ENCODE results near the gene ITPR2.

Gene ITPR2

DNA sequence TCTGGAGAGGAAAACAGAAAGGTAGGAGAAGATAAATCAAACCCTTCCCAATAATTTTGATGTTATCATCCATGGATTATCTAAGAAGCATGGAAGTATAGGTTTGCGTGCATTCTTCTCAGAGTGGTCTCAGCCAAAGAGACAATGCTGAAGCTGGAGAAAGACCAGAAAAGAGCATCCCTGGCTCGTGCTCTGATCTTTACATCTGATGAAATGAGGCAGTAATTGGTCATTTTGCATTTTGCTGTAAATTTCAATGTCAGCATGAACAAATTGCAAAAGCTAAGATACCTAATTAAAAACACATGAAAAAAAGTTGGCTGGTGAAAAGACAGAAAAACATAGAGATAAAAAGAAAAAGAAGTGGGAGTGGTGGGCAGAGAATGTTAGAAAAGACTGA, 252.4 kb downstream of the ITPR2 start:
- TF ChIP-seq, protein P1, sequence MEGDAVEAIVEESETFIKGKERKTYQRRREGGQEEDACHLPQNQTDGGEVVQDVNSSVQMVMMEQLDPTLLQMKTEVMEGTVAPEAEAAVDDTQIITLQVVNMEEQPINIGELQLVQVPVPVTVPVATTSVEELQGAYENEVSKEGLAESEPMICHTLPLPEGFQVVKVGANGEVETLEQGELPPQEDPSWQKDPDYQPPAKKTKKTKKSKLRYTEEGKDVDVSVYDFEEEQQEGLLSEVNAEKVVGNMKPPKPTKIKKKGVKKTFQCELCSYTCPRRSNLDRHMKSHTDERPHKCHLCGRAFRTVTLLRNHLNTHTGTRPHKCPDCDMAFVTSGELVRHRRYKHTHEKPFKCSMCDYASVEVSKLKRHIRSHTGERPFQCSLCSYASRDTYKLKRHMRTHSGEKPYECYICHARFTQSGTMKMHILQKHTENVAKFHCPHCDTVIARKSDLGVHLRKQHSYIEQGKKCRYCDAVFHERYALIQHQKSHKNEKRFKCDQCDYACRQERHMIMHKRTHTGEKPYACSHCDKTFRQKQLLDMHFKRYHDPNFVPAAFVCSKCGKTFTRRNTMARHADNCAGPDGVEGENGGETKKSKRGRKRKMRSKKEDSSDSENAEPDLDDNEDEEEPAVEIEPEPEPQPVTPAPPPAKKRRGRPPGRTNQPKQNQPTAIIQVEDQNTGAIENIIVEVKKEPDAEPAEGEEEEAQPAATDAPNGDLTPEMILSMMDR (IDR thresholded peaks at IDR 0.05; ENCODE audit: borderline replicate concordance, insufficient read depth, low read depth, low read length) = no peak
- H3K4me3 ChIP-seq (ENCODE audit: low read depth, low read length) = no peak overlapping the region

DNA sequence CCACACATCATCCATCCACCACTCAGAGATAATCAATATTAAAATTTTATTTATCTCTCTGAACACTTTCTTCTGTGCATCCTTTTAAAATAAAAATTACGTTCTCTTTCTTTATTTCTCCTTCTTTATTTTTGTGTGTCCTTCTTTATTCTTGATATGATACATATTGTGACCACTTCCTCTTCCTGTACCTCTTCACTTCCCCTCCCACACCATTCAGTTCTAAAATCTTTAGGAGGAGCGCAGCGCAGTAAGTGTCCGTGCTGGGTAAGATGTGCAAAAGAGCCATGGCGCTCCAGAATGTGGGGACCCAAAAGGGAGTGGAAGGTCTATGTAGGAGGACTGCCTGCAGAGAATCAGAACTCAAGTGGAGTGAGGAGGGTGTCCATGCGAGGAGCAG, 256.7 kb downstream of the ITPR2 start:
- H3K4me3 ChIP-seq (ENCODE audit: low read depth, low read length) = no peak overlapping the region
- TF ChIP-seq, protein P1 (IDR thresholded peaks at IDR 0.05; ENCODE audit: borderline replicate concordance, insufficient read depth, low read depth, low read length) = no peak

DNA sequence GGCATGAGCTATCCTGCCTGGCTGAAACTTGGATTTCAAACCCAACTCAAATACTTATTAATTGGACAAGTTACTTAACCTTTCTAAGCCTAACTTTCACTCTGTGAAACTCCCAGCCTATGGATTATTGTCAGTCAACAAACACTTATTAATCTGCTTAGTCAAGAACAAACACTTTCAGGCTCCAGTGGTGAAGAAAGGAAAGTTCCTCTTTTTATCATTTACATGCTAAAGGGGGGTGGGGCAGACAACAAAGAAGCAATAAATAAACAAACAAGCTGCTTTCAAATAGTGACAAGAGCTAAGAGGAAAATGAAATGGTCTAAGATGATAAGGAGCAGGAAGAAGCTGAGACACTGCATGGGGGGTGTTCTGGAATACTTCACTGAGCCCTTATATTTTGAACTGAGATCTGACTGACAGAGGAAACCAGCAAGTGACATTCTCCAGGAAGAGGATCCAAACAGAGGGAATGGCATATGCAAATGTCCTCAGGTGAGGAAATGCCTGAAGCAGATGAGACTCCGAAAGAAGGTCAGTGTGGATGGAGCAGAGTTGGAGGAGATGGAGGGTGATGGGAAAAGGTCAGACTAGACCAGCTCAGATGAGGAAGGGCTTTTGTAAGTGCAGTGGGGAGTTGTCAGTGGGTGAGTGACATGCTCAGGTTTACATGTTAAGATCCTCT, 259.6 kb downstream of the ITPR2 start:
- TF ChIP-seq, protein P1 (IDR thresholded peaks at IDR 0.05; ENCODE audit: borderline replicate concordance, insufficient read depth, low read depth, low read length) = no peak
- H3K4me3 ChIP-seq (ENCODE audit: low read depth, low read length) = no peak overlapping the region

DNA sequence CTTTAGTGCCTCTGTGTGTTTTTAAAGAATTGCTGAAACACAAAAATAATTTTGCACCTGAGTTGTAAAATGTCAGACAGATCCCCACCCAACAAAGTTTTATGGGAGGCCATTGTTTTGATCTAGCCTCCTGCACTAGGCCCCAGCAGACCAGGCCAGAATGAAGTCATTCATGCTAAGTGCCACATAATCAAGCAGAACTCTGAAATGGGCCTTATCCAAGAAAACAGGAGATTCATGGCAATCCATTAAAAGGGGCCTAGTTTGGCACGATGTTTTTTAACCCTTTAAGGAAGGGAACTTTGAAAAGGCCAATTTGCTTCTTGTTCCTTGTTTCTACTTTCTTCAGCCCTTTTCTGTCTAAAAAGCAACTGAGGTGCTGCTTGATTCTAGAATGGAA, 260.9 kb downstream of the ITPR2 start:
- TF ChIP-seq, protein P1 (IDR thresholded peaks at IDR 0.05; ENCODE audit: borderline replicate concordance, insufficient read depth, low read depth, low read length) = no peak
- no peak overlapping the region for H3K4me3 ChIP-seq (ENCODE audit: low read depth, low read length)

DNA sequence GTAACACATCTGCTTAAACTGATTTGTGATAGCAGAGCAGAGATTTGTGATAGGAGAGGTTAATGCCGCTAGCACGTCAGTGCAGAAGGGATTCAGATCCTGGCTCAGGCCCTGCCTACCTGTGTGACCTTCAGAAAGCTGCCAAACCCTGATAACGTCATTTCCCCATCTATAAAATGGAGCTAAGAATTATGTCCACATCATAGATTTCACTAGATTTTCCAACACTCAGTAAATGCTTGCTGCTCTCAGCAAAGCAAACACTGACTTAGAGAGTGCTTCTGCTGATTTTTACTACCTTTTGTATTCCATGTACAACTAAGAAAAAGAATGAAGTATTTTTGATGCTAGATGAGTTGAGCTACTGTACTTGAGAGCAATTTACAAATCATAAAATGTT, 261.4 kb downstream of the ITPR2 start:
- TF ChIP-seq, protein P1 (IDR thresholded peaks at IDR 0.05; ENCODE audit: borderline replicate concordance, insufficient read depth, low read depth, low read length) = no peak

DNA sequence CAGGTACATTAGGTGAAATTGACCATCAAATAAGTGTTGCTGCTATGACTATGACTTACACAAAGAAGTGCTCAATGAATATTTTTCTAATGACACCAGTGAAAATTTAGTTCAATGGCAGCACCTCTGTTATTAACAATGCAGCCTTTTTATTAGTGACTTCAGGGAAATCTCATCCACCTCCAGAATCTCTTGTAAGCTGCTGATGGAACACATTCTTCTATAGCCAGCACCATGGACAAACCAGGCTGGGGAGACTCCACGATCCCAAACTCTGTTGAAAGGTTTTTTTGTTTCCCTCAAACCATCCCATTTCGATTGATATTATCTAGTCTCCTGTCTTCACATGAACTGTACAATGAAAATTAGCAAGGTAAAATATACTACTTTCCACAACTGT, 265.9 kb downstream of the ITPR2 start:
- TF ChIP-seq, protein P1 (IDR thresholded peaks at IDR 0.05; ENCODE audit: borderline replicate concordance, insufficient read depth, low read depth, low read length) = no peak
- H3K4me3 ChIP-seq (ENCODE audit: low read depth, low read length) = no peak overlapping the region

More for the DNA sequence above, 261.4 kb downstream of the ITPR2 start:
- H3K4me3 ChIP-seq (ENCODE audit: low read depth, low read length) = no peak overlapping the region

DNA sequence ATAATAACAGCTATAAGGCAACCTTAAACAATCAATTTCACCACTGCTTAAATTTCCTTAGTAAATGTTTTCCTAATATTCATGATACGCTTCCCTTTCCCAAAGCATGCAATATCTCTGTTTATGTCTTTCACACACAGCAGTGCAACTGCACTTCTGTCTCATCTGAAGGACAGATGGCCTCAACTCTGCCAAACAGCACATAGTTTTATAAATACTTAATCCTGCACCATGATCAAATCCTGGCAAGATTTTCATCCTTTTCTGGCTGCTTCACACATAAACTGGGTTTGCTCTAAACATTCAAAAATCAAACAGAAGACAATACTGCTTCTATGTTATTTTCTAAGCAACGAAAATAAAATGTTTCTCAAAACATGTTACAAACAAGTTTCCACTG, 266.3 kb downstream of the ITPR2 start:
- H3K4me3 ChIP-seq (ENCODE audit: low read depth, low read length) = no peak overlapping the region
- TF ChIP-seq, protein P1 (IDR thresholded peaks at IDR 0.05; ENCODE audit: borderline replicate concordance, insufficient read depth, low read depth, low read length) = no peak

Measured in GM12875 (cell line).